HCT116 (cell line): Measurements from ENCODE around the gene PTPN7. TPM values are rescaled to one million over a fixed set of nuclear protein-coding genes. Genes with fewer than 3 reads are reported as not detected.

Experiments
- ATAC-seq: fragments of 200-7000 bp; cut with Tn5 transposase; 2 replicates; pipeline ENCODE4 v1.9.1; 2020; ENCODE audit warnings: mild to moderate bottlenecking, moderate library complexity
- BruUV-seq: library from RNA; stranded (reverse); fragments of 400-500 nt; replicated peaks from 2 replicates; lab custom pipeline; 2021; lab: Mats Ljungman, UMichigan
- CTCF ChIA-PET: fragments of 300-600 bp; sonication (Branson Sonifier 250); formaldehyde crosslinking; loops from one replicate; lab custom pipeline; 2021; ENCODE audit warnings: antibody characterized with exemption; lab: Charles Lee
- POLR2A ChIA-PET: fragments of 300-600, 350-600 bp; sonication (Branson Sonifier 250); formaldehyde crosslinking; loops from one replicate; lab custom pipeline; 2021; ENCODE audit warnings: antibody characterized with exemption; lab: Charles Lee
- RAD21 ChIA-PET, 2 experiments: fragments of 300-600 bp; sonication (Branson Sonifier 250); formaldehyde crosslinking; loops; one replicate each; lab custom pipeline; 2023; ENCODE audit warnings: low total read pairs in 2 of 2; ENCODE audit not compliant: uncharacterized antibody in 2 of 2, unreplicated experiment in 2 of 2, low non-redundant PET in 1 of 2; lab: Charles Lee
- DNase-seq: peaks from one replicate; pipeline ENCODE4 v3.0.0-alpha.2; 2010; ENCODE audit warnings: low read depth, low spot score
- H2AFZ ChIP-seq: fragments of 200-600 bp; shearing (Covaris generic), sonication (generic); 2 replicates; pipeline ENCODE4 v1.6.1; 2017; ENCODE audit warnings: low read depth, mixed run types, mixed read lengths, antibody characterized with exemption, low read length; ENCODE audit not compliant: poor library complexity, severe bottlenecking
- H3K27ac ChIP-seq: 2 replicates; pipeline ENCODE4 v1.5.1; 2012; ENCODE audit warnings: low read depth, low read length
- H3K27me3 ChIP-seq: fragments of 200-600 bp; sonication (generic); 2 replicates; pipeline ENCODE4 v1.6.1; 2016; ENCODE audit warnings: mixed run types, low read length, mixed read lengths; ENCODE audit not compliant: insufficient read depth
- H3K36me3 ChIP-seq, 2 experiments: fragments of 200-500 bp in 1 of 2; fragments of 200-600 bp in 1 of 2; sonication (Bioruptor generic) in 1 of 2; sonication (generic) in 1 of 2; 2 replicates each; pipeline versions ENCODE4 v1.5.1 to v1.6.1; 2014 to 2016; ENCODE audit warnings: low read length in 2 of 2, inconsistent platforms in 1 of 2, mixed read lengths in 1 of 2, mixed run types in 1 of 2; ENCODE audit not compliant: insufficient read depth in 2 of 2, control insufficient read depth in 1 of 2
- H3K4me1 ChIP-seq, 2 experiments: fragments of 200-600 bp in 1 of 2; sonication (generic) in 1 of 2; 2 replicates each; pipeline versions ENCODE4 v1.5.1 to v1.6.1; 2012 to 2017; ENCODE audit warnings: low read length in 2 of 2, inconsistent platforms in 1 of 2, mild to moderate bottlenecking in 1 of 2, mixed read lengths in 1 of 2, mixed run types in 1 of 2, moderate library complexity in 1 of 2; ENCODE audit not compliant: insufficient read depth in 2 of 2, control insufficient read depth in 1 of 2
- H3K4me2 ChIP-seq: fragments of 200-600 bp; sonication (generic); 2 replicates; pipeline ENCODE4 v1.6.1; 2017; ENCODE audit warnings: mixed run types, low read length, mixed read lengths
- H3K4me3 ChIP-seq, 2 experiments: fragments of 200-600 bp in 1 of 2; sonication (generic) in 1 of 2; replicated peaks in 1 of 2; 2 replicates each; pipeline ENCODE4 v1.5.1; 2011 to 2016; ENCODE audit warnings: low read length in 2 of 2, control low read depth in 1 of 2, low read depth in 1 of 2, mild to moderate bottlenecking in 1 of 2, mixed read lengths in 1 of 2, mixed run types in 1 of 2
- H3K79me2 ChIP-seq: fragments of 200-600 bp; sonication (generic); 2 replicates; pipeline ENCODE4 v1.6.1; 2017; ENCODE audit warnings: mild to moderate bottlenecking, mixed run types, low read length, moderate library complexity, mixed read lengths; ENCODE audit not compliant: insufficient read depth
- H3K9ac ChIP-seq: fragments of 200-600 bp; sonication (generic); 2 replicates; pipeline ENCODE4 v1.6.1; 2016; ENCODE audit warnings: low read length, mixed read lengths
- H3K9me2 ChIP-seq: fragments of 200-600 bp; sonication (generic), shearing (Covaris generic); 2 replicates; pipeline ENCODE4 v1.6.1; 2017; ENCODE audit warnings: mixed run types, mild to moderate bottlenecking, moderate library complexity; ENCODE audit not compliant: insufficient read depth
- H3K9me3 ChIP-seq, 2 experiments: fragments of 200-500 bp in 1 of 2; fragments of 200-600 bp in 1 of 2; sonication (Bioruptor generic) in 1 of 2; sonication (generic) in 1 of 2; 2 replicates each; pipeline ENCODE4 v1.6.1; 2014 to 2017; ENCODE audit warnings: low read length in 2 of 2, mixed read lengths in 2 of 2, inconsistent platforms in 1 of 2, low read depth in 1 of 2, mild to moderate bottlenecking in 1 of 2, mixed run types in 1 of 2, moderate library complexity in 1 of 2; ENCODE audit not compliant: control insufficient read depth in 1 of 2, insufficient read depth in 1 of 2
- H4K20me1 ChIP-seq: fragments of 200-600 bp; sonication (generic), shearing (Covaris generic); 2 replicates; pipeline ENCODE4 v1.6.1; 2017; ENCODE audit warnings: mixed run types, mild to moderate bottlenecking, moderate library complexity; ENCODE audit not compliant: insufficient read depth
- CBX3 ChIP-seq: IDR thresholded peaks from 2 replicates; pipeline ENCODE4 v1.6.1; 2012; ENCODE audit warnings: low read depth
- CEBPB ChIP-seq: IDR thresholded peaks from 2 replicates; pipeline ENCODE4 v1.6.1; 2012; ENCODE audit warnings: low read depth
- EZH2 ChIP-seq: fragments of 200-600 bp; sonication (generic); IDR thresholded peaks from 2 replicates; pipeline ENCODE4 v1.6.1; 2017; ENCODE audit warnings: antibody characterized with exemption, mixed run types
- EZH2phosphoT487 ChIP-seq: fragments of 200-600 bp; IDR thresholded peaks from 2 replicates; pipeline ENCODE4 v1.6.1; 2018; ENCODE audit warnings: antibody characterized with exemption, borderline replicate concordance
- FOSL1 ChIP-seq: IDR thresholded peaks from 2 replicates; pipeline ENCODE4 v1.6.1; 2012; ENCODE audit warnings: low read depth
- REST ChIP-seq: IDR thresholded peaks from 2 replicates; pipeline ENCODE4 v1.6.1; 2012; ENCODE audit warnings: low read depth
- TCF7L2 ChIP-seq: IDR thresholded peaks from 2 replicates; pipeline ENCODE4 v1.7.0; 2011; ENCODE audit warnings: borderline replicate concordance, inconsistent platforms; ENCODE audit not compliant: insufficient read depth, insufficient read length; ENCODE audit errors: extremely low read depth
- ZBTB33 ChIP-seq: IDR thresholded peaks from 2 replicates; pipeline ENCODE4 v1.6.1; 2011; ENCODE audit warnings: mild to moderate bottlenecking, low read length, moderate library complexity; ENCODE audit not compliant: insufficient replicate concordance; ENCODE audit errors: extremely low read depth
- intact Hi-C: fragments of 100-400 bp; cut with micrococcal nuclease; formaldehyde crosslinking; loops from 2 replicates; pipeline ENCODE4 v1.10.0; 2022
- total RNA-seq: library from RNA; stranded (reverse); gene quantifications from one replicate; pipeline ENCODE4 v1.2.1, GENCODE V29; 2021; ENCODE audit not compliant: unreplicated experiment
- TF ChIP-seq, protein P1 (sequence below), 3 experiments: fragments of 200-600 bp in 1 of 3; sonication (generic) in 1 of 3; IDR thresholded peaks in 2 of 3; conservative IDR thresholded peaks in 1 of 3; 2 replicates each; pipeline ENCODE4 v1.5.1; 2012 to 2017; ENCODE audit warnings: low read depth in 2 of 3, low read length in 2 of 3, antibody characterized with exemption in 1 of 3, borderline replicate concordance in 1 of 3, control low read depth in 1 of 3, mild to moderate bottlenecking in 1 of 3, mixed read lengths in 1 of 3, mixed run types in 1 of 3, moderate library complexity in 1 of 3; ENCODE audit not compliant: insufficient read depth in 1 of 3

PTPN7 gene
- total RNA-seq, 1 experiment from 2014 or later: 0.76 TPM

- BruUV-seq: no TSS peak
- Histone ChIP-seq H2AFZ (no peak overlapping the region), H3K27me3 (no peaks in the 10 kb centered on the region; the same call in 1 of the 2 replicates), H3K4me2 (no peak overlapping the region), H3K9me3 (no peaks in the 10 kb centered on the region), H3K79me2 (no peaks in the 10 kb centered on the region), H3K9me2 (no peaks in the 10 kb centered on the region), H3K27ac (no peak overlapping the region), H3K4me1 (peaks cover 2 to 12% of the 10 kb centered on the region in 2 experiments; a peak in 3 of 4 replicates), H3K36me3 (no peaks in the 10 kb centered on the region), H4K20me1 (no peaks in the 10 kb centered on the region), H3K9ac (no peak overlapping the region), H3K4me3 (no peak overlapping the region)
- TF ChIP-seq FOSL1 (no peak), EZH2 (no peak), REST (no peak), CBX3 (no peak), CEBPB (no peak), EZH2phosphoT487 (no peak), ZBTB33 (no peak), TCF7L2 (no peak)
- TF ChIP-seq, protein P1, sequence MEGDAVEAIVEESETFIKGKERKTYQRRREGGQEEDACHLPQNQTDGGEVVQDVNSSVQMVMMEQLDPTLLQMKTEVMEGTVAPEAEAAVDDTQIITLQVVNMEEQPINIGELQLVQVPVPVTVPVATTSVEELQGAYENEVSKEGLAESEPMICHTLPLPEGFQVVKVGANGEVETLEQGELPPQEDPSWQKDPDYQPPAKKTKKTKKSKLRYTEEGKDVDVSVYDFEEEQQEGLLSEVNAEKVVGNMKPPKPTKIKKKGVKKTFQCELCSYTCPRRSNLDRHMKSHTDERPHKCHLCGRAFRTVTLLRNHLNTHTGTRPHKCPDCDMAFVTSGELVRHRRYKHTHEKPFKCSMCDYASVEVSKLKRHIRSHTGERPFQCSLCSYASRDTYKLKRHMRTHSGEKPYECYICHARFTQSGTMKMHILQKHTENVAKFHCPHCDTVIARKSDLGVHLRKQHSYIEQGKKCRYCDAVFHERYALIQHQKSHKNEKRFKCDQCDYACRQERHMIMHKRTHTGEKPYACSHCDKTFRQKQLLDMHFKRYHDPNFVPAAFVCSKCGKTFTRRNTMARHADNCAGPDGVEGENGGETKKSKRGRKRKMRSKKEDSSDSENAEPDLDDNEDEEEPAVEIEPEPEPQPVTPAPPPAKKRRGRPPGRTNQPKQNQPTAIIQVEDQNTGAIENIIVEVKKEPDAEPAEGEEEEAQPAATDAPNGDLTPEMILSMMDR (IDR thresholded peaks at IDR 0.05 in 2 of 3, conservative IDR thresholded peaks at IDR 0.05 in 1 of 3; ENCODE audit: borderline replicate concordance in 1 of 3, insufficient read depth in 1 of 3, low read depth in 2 of 3, low read length in 2 of 3): no peak
- ChIA-PET RAD21 (interaction anchor here in 1 of 2 experiments (0.6 kb wide), 1 partner anchor 13 kb away, joined by 3 read pairs; no protein-coding TSS in a partner anchor), POLR2A (no interaction called here), CTCF (no interaction called here)
- DNase-seq: no peak
- intact Hi-C loops: no loop called here
- no peak for ATAC-seq
These were observed 33.3 kb downstream of the PTPN7 start for GRCh38 chr1:202127061-202127460.
